ENCODE data around the gene GNAZ.

Gene GNAZ

DNA sequence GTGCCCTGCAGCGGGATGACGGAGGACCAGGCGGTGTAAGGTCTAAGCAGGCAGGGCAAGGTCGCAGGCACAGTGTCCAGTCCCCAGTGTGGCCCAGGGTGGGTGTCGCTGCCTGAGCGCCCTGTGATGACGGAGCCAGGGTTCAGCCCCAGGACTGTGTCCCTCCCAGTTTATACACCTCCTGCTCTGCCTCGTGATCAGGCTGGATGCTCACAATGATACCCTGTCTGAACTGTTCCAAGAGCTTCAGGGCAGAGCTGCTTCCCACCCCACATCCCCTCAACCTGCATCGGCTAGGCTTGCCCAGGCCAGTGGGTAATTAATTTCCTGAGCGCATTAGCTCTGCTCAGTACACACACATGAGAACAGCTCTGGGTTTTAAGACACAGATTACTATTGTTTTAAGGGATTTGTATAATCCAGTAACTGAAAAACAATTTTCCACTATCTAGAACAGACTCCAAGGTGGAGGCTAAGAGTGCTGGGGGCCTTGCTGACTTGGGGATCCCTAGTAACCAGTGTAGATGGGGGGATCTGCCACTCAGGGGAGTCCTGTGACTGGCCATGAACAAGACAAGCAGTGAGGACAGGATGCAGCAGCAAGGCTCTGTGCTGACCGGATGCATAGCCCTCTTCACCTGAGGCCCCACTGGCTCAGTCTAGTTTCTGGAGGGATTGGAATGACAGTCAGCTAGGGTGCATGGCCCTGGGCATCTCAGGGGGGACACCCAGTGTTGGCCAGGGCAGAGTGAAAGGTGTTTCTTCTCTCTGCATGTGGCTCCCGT lies 34.1 kb downstream of the GNAZ start:
- no peaks in the 10 kb centered on the region for H3K79me2 ChIP-seq (ENCODE audit: low read length)
- H3K4me1 ChIP-seq (ENCODE audit: low read length), result no peaks in the 10 kb centered on the region
- H3K9ac ChIP-seq (ENCODE audit: low read length), result no peak overlapping the region
- no peaks in the 10 kb centered on the region for H3K9me2 ChIP-seq (replicated peaks; ENCODE audit: insufficient read depth, low read length)
- H3K36me3 ChIP-seq (replicated peaks; ENCODE audit: insufficient read depth, low read length), result no peaks in the 10 kb centered on the region
- TF ChIP-seq, protein P1, sequence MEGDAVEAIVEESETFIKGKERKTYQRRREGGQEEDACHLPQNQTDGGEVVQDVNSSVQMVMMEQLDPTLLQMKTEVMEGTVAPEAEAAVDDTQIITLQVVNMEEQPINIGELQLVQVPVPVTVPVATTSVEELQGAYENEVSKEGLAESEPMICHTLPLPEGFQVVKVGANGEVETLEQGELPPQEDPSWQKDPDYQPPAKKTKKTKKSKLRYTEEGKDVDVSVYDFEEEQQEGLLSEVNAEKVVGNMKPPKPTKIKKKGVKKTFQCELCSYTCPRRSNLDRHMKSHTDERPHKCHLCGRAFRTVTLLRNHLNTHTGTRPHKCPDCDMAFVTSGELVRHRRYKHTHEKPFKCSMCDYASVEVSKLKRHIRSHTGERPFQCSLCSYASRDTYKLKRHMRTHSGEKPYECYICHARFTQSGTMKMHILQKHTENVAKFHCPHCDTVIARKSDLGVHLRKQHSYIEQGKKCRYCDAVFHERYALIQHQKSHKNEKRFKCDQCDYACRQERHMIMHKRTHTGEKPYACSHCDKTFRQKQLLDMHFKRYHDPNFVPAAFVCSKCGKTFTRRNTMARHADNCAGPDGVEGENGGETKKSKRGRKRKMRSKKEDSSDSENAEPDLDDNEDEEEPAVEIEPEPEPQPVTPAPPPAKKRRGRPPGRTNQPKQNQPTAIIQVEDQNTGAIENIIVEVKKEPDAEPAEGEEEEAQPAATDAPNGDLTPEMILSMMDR (IDR thresholded peaks at IDR 0.05; ENCODE audit: low read length), result no peak
- TF ChIP-seq EZH2phosphoT487 (IDR thresholded peaks at IDR 0.05; ENCODE audit: low read length) (no peak), EZH2 (optimal IDR thresholded peaks at IDR 0.05; ENCODE audit: low read depth, low read length) (no peak)
- no peak overlapping the region for H2AFZ ChIP-seq (ENCODE audit: low read length)
- no peak overlapping the region for H3K4me3 ChIP-seq (ENCODE audit: low read length)
- H3K9me3 ChIP-seq (replicated peaks; ENCODE audit: insufficient read depth, low read length), result no peaks in the 10 kb centered on the region
- no peaks in the 10 kb centered on the region for H4K20me1 ChIP-seq (ENCODE audit: insufficient read depth, low read length)
- DNase-seq, result no peak
- no peaks in the 10 kb centered on the region for H3K27me3 ChIP-seq (replicated peaks; ENCODE audit: insufficient read depth, low read length)
- no peak overlapping the region for H3K27ac ChIP-seq (ENCODE audit: low read length)
- H3F3A ChIP-seq (ENCODE audit: insufficient read depth, low read length), result no peaks in the 10 kb centered on the region
- H3K4me2 ChIP-seq (ENCODE audit: low read depth, low read length), result no peak overlapping the region

DNA sequence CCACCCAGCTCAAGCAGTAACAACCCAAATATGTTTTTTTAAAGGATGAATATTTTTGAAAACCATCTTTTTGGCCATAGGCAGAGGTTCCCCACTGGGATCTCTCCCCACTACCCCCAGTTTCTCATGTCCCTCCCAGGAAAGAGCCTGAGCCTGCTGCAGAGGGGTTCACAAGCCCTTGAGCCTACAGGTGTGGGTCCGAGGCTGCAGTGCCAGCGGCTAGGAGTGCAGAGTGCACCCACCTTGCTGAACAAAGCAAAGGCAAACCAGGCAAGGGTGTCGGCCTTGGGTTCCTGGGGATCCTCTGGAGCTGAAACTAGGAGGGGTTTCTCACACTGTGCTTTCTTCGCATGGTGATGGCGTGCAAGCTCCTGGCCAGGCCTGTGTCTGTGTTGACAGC lies 35.0 kb downstream of the GNAZ start:
- no peaks in the 10 kb centered on the region for H3K27me3 ChIP-seq (replicated peaks; ENCODE audit: insufficient read depth, low read length)
- no peaks in the 10 kb centered on the region for H3K4me1 ChIP-seq (ENCODE audit: low read length)
- no peak overlapping the region for H3K27ac ChIP-seq (ENCODE audit: low read length)
- H3K79me2 ChIP-seq (ENCODE audit: low read length), result no peaks in the 10 kb centered on the region
- no peaks in the 10 kb centered on the region for H3K9me3 ChIP-seq (replicated peaks; ENCODE audit: insufficient read depth, low read length)
- no peak overlapping the region for H3K4me2 ChIP-seq (ENCODE audit: low read depth, low read length)
- DNase-seq, result no peak
- H2AFZ ChIP-seq (ENCODE audit: low read length), result no peak overlapping the region
- no peaks in the 10 kb centered on the region for H3K9me2 ChIP-seq (replicated peaks; ENCODE audit: insufficient read depth, low read length)
- no peaks in the 10 kb centered on the region for H3K36me3 ChIP-seq (replicated peaks; ENCODE audit: insufficient read depth, low read length)
- H3K4me3 ChIP-seq (ENCODE audit: low read length), result no peak overlapping the region
- no peak for TF ChIP-seq EZH2phosphoT487 (IDR thresholded peaks at IDR 0.05; ENCODE audit: low read length)
- TF ChIP-seq, protein P1 (IDR thresholded peaks at IDR 0.05; ENCODE audit: low read length), result no peak
- TF ChIP-seq EZH2 (optimal IDR thresholded peaks at IDR 0.05; ENCODE audit: low read depth, low read length), result no peak
- no peaks in the 10 kb centered on the region for H4K20me1 ChIP-seq (ENCODE audit: insufficient read depth, low read length)
- no peaks in the 10 kb centered on the region for H3F3A ChIP-seq (ENCODE audit: insufficient read depth, low read length)
- no peak overlapping the region for H3K9ac ChIP-seq (ENCODE audit: low read length)

GRCh38 chr22:23105919-23106318 lies 35.6 kb downstream of the GNAZ start:
- no peak overlapping the region for H2AFZ ChIP-seq (ENCODE audit: low read length)
- H3K79me2 ChIP-seq (ENCODE audit: low read length), result no peaks in the 10 kb centered on the region
- no peaks in the 10 kb centered on the region for H3K4me1 ChIP-seq (ENCODE audit: low read length)
- H3K36me3 ChIP-seq (replicated peaks; ENCODE audit: insufficient read depth, low read length), result no peaks in the 10 kb centered on the region
- H3K27ac ChIP-seq (ENCODE audit: low read length), result no peak overlapping the region
- H4K20me1 ChIP-seq (ENCODE audit: insufficient read depth, low read length), result no peaks in the 10 kb centered on the region
- no peak overlapping the region for H3K9ac ChIP-seq (ENCODE audit: low read length)
- DNase-seq, result no peak
- H3K9me2 ChIP-seq (replicated peaks; ENCODE audit: insufficient read depth, low read length), result no peaks in the 10 kb centered on the region
- no peaks in the 10 kb centered on the region for H3K27me3 ChIP-seq (replicated peaks; ENCODE audit: insufficient read depth, low read length)
- H3K4me2 ChIP-seq (ENCODE audit: low read depth, low read length), result no peak overlapping the region
- TF ChIP-seq, protein P1 (IDR thresholded peaks at IDR 0.05; ENCODE audit: low read length), result no peak
- TF ChIP-seq EZH2 (optimal IDR thresholded peaks at IDR 0.05; ENCODE audit: low read depth, low read length) (no peak), EZH2phosphoT487 (IDR thresholded peaks at IDR 0.05; ENCODE audit: low read length) (no peak)
- no peaks in the 10 kb centered on the region for H3K9me3 ChIP-seq (replicated peaks; ENCODE audit: insufficient read depth, low read length)
- H3K4me3 ChIP-seq (ENCODE audit: low read length), result no peak overlapping the region
- no peaks in the 10 kb centered on the region for H3F3A ChIP-seq (ENCODE audit: insufficient read depth, low read length)
